ENCODE data around the gene CPEB3.
"Not testable (repeated sequence)": the region's sequence is repeated elsewhere in the genome, so short reads cannot be mapped to it uniquely, and the experiment has no call there.

CPEB3 gene

DNA sequence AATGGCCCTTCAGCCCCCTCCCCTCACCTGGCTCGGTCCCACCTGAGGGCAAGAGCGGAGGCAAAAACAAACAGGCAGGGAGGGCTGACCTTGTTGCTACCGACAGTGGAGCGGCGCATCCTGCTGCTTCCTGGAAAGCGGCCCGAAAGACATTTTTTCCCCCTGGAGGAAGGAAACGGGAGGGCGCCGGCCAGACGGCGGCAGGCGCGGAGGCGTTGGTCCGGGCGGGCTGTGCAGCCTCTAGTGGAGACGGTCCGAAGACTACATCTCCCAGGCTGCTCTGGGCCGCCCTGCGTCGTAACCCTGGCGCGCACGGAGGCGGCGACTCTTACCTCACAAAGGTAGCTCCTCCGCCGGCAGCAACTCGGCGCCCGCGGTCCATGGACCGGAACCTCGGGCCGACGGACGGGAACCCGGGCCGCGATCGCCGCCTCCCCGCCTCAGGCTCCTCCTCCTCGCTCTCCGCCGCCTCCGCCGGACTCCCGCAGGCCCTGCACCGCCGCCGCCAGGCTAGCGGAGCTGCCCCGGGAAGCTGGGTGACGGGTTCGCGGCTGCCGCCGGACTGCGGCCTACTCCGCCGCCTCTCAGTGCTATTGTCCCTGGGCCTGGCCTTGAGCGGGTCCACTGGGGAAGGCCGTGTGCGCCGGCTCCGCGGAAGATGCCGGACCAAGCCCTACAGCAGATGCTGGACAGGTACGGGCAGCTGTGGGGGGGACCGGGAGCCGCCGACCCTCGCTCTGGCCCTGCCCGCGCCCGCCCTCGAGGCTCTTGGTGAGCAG is at the start of gene CPEB3, which contains the start of gene MARCHF5:
Gene CPEB3, minus strand, starts transcription at position 242 of the 779 bp plus-strand sequence. CDS start 50,728 bp downstream, outside the sequence.
Gene MARCHF5, plus strand, starts transcription at position 331 of the 779 bp plus-strand sequence. Its CDS starts 328 bp downstream, at position 659.
- DNase-seq, result peak; percentile 52 to 78

- DNase-seq, result not testable (repeated sequence)
These were observed 39.0 kb upstream of the CPEB3 start for GRCh38 chr10:92329927-92330326.

DNA sequence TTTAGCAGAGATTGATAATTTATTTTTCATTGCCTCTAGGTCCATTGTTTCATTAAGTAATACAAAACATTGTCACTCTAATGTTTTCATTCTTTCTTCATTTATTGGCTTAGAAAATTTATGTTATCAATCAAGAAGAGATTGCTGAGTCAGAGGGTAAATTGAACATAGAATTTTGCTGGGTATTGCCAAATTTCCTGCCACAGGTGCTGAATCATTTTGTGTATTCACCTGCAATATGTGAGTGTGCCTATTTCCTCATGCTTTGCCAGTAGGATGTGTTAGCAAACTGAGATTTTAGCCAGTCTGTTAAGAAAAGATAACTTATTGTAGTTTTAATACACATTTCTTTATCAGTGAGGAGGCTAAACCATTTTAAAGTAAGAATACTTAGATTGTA is 38.1 kb upstream of the CPEB3 start:
- no peak for DNase-seq

- no peak for DNase-seq
These were observed 36.9 kb upstream of the CPEB3 start for GRCh38 chr10:92327445-92328433.

GRCh38 chr10:92323079-92323478 is 32.2 kb upstream of the CPEB3 start:
- no peak for DNase-seq

DNA sequence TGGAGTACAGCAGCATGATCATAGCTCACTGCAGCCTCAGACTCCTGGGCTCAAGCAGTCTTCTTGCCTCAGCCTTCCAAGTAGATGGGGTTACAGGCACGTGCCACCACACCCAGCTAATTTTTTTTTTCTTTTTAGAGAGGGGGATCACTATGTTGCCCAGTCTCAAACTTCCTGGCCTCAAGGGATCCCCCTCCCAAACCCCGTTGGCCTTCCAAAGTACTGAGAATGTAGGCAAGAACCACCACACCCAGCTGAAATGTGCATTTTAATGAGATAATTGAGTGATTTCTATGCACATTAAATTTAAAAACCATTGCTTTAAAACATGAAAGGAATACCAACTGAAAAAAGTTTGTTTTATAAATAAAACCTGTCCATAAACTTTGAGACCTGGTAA is 25.7 kb upstream of the CPEB3 start:
- DNase-seq, result no peak

DNA sequence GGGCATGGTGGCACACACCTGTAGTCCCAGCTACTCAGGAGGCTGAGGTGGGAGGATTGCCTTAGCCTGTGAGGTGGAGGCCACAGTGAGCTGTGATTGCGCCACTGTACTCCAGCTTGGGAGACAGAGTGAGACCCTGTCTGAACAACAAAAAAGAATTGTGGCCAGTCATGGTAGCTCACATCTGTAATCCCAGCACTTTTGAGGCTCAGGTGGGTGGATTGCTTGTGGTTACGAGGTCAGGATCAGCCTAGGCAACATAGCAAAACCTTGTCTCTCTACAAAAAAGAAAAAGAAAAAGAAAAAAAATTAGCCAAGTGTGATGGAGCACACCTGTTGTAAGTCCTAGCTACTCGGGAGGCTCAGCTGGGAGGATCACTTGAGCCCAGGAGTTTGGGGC is 22.9 kb upstream of the CPEB3 start:
- no peak for DNase-seq

GRCh38 chr10:92309272-92309671 is 18.4 kb upstream of the CPEB3 start:
- no peak for DNase-seq

GRCh38 chr10:92305133-92306072 is 14.5 kb upstream of the CPEB3 start:
- DNase-seq, result no peak

DNA sequence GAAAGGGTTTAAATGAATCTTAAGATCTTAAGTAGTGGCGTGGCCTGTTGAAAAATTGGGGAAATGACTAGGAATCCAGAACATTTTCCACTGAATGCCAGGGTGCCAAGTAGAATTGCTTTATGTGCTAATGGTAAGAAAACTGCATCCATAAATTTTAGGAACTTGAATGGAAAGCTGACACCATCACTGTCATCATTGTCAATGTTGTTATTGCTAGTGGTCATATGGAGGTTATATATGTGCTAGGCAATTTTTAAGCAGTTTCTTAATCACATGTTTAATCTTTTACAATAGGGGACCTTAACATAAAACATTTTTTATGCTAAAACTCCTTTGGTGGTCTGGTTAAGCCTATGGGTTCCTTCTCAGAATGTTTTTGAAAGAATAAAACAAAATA is 13.2 kb upstream of the CPEB3 start:
- DNase-seq, result no peak

GRCh38 chr10:92303096-92303495 is 12.2 kb upstream of the CPEB3 start:
- no peak for DNase-seq

GRCh38 chr10:92298487-92298886 is 7.6 kb upstream of the CPEB3 start:
- DNase-seq, result no peak

DNA sequence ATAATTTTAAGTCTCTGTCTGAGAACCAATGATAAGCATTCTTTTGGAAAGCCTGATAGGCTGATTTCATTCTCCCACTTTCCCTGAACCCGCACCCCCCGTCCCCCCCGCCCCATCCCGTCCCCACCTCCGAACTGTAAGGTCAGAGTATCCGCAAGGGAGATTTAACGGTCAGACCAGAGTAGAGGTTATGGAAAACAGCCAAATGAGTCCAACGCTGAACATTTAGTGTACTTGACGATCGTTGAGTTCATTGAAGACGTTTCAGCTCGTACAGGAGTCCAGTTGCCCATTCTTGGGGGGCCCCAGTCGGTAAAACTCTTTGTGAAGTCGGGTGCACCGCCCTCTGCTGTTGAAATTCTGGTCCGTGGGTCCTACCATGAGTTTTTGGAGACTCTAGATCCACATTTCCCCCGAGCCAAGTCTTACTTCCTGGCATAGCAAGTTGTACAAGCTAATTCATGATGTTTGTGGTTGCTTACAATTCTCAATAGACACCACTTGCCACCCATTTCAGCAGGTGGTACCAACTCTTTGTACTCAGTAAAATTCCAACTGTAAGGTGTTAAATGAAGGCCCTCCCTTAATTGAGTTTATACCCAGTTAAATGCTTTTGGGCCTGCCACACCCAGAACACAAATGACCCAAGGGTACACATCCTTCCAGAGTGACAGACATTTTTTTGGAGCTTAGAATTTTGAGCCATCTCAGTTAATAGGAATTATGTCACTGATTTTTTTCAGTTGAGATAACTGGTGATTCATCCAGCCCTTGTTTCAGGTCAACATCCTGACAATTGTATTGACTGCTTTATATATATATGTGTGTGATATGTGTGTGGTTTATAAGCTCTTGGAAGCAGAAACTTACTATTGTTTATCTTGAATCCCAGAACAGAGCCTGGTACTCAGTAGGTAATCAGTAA is 1.3 kb upstream of the CPEB3 start:
- DNase-seq, result peak in 1 of 2 experiments; percentile 8

GRCh38 chr10:92291616-92291865 is 663 bp upstream of the CPEB3 start:
- DNase-seq, result no peak

DNA sequence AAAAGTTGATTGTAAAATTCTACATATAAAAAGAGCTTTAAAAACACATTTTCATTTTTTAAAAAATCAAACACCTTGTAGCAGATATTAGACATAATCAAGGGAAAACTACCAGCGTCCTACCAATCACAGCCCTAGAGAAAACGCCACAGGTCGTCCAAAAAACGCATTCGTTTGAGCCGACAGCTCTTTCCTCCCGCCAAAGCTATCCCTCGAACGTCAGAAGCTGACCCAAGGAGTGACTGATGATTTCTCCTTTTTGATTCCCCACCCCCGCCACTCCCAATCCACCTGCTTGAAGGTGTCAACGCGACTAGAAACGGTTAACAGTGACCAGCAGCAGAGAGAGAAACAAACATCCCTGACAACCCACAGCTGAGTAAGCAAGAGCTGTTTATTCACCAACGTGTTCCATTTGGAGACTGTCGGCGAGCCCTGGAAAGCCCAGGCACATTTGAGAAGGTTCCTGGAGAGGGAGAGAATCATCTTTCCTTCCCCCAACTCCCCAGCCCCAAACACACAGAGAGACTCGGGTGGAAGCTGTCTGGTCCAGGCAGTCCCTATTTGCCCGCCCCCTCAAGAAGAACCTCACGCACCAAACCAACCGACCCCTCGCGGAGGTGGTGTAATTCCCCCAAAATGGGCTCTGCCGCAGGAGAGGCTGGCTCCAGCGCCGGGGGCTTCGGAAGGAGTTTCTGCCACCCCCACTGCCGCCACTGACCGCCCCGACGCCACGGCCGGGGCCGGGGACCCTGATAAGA is 622 bp downstream of the CPEB3 start:
- DNase-seq, result peak; percentile 44 to 52

GRCh38 chr10:92284112-92284704 is 6.7 kb downstream of the CPEB3 start:
- DNase-seq, result no peak

DNA sequence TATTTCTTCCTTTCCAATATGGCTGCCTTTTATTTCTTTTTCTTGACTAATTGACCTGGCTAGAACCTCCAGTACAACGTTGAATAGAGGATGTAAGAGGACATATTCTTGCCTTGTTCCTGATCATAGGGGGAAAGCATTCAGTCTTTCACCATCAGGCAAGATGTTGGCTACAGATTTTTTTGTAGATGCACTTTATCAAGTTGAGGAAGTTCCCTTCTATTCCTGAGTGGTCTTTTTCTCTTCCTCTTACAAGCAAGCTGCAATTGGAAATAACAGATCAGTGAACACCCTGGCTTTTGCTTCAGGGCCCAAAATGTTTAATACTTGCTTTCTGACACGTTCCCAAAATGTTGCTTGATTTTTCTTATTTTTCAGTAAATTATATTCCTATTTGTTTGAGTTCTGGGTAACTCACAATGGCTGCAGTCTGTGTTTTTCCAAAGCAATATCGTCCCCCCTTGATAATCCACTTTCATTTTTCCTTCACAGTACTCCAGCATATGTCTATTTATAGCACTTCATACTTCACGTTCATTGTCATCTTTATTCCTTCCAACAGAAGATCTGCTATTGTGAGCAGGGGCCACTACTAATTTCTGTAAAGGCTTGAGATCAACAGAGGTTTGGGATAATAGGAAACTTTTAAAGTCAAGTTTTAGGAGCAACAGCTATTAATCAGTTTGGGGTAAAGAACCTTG is 11.7 kb downstream of the CPEB3 start:
- no peak for DNase-seq

- peak in 1 of 2 experiments; percentile 33 for DNase-seq
These were observed 16.8 kb downstream of the CPEB3 start for GRCh38 chr10:92274071-92274470.

DNA sequence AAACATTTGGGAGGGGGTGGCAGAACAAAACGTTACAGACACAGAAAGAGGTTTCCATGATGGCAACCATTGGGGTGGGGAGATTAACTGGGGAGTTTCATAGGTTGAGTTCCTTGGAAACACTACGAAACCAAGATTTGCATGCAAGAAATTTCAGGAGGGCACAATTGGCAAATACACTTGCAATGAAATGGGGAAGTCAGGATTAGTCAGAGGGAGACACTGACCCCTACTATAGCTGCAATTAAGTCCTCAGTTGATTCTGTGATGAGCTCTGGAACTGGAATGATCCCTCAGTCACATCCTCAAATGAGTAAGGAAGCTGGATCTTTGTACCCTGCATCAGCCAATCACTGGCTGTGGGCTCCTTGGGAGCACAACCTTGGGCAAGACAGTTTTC is 22.1 kb downstream of the CPEB3 start:
- DNase-seq, result no peak

- no peak for DNase-seq
These were observed 23.5 kb downstream of the CPEB3 start for GRCh38 chr10:92267343-92267742.

All from NCI-H524 (cell line).